Stomach (tissue), 9 donors: Measurements from ENCODE around the gene GGT7. TPM values are rescaled to one million over a fixed set of nuclear protein-coding genes. Genes with fewer than 3 reads are reported as not detected.
"Not testable (repeated sequence)": the region's sequence is repeated elsewhere in the genome, so short reads cannot be mapped to it uniquely, and the experiment has no call there.

ENCODE experiments used
- DNase-seq, 2 donors: peaks; one replicate each; pipeline versions ENCODE4 v3.0.0 to v3.0.0-alpha.2; 2013 to 2019
- H3K27ac ChIP-seq, 5 donors: fragments of 200-600 bp in 4 of 5; sonication (generic) in 4 of 5; one replicate each; pipeline ENCODE4 v1.5.1; 2013 to 2019; ENCODE audit warnings: mild to moderate bottlenecking in 1 of 5, moderate library complexity in 1 of 5
- H3K27me3 ChIP-seq, 3 donors: fragments of 200-600 bp; sonication (generic); one replicate each; pipeline ENCODE4 v1.5.1; 2017 to 2019; ENCODE audit warnings: mixed run types in 1 of 3
- H3K36me3 ChIP-seq, 4 donors: fragments of 200-600 bp; sonication (generic); 1 replicate in 3 of 4; 2 replicates in 1 of 4; pipeline ENCODE4 v1.5.1; 2016 to 2019
- H3K4me1 ChIP-seq, 4 donors: fragments of 200-600 bp; sonication (generic); one replicate each; pipeline ENCODE4 v1.5.1; 2016 to 2019
- H3K4me3 ChIP-seq, 4 donors: fragments of 200-600 bp; sonication (generic) in 3 of 4; one replicate each; pipeline ENCODE4 v1.5.1; 2016 to 2019; ENCODE audit warnings: mild to moderate bottlenecking in 1 of 4
- H3K9me3 ChIP-seq, 4 donors: fragments of 200-600 bp; sonication (generic); one replicate each; pipeline ENCODE4 v1.5.1; 2016 to 2019
- EP300 ChIP-seq: sonication (generic); formaldehyde crosslinking; IDR thresholded peaks from one replicate; pipeline ENCODE4 v1.6.1; 2017; ENCODE audit warnings: antibody characterized with exemption
- POLR2A ChIP-seq, 4 donors: fragments of 450-650 bp; IDR thresholded peaks; one replicate each; pipeline ENCODE4 v1.6.1; 2016; ENCODE audit warnings: antibody characterized with exemption in 4 of 4, control low read depth in 2 of 4, mild to moderate bottlenecking in 1 of 4, moderate library complexity in 1 of 4
- POLR2AphosphoS5 ChIP-seq, 3 donors: sonication (generic); formaldehyde crosslinking; IDR thresholded peaks; one replicate each; pipeline ENCODE4 v1.6.1; 2016; ENCODE audit warnings: antibody characterized with exemption in 3 of 3
- WGBS, 5 donors: extraction: QIAGEN DNeasy Blood & Tissue Kit in 3 of 5; methylation state at CpG; one replicate each; pipeline versions ENCODE4 v1.1.5 to v1.1.7; 2013 to 2018; 5-methylcytosine and 5-hydroxymethylcytosine counted together
- intact Hi-C: fragments of 100-400 bp; cut with DNase I; formaldehyde crosslinking; loops from one replicate; pipeline ENCODE4 v1.15.1; 2023; ENCODE audit warnings: low total_unique reads
- polyA plus RNA-seq, 3 donors: library from polyadenylated mRNA; stranded (reverse); fragments of 200-250 nt; gene quantifications; one replicate each; pipeline ENCODE4 v1.2.3, GENCODE V29; 2013
- total RNA-seq, 5 donors: library from RNA; depleted of rRNA; stranded (reverse); fragments of >200 nt; gene quantifications; one replicate each; pipeline versions ENCODE4 v1.1.0 to v1.2.3, GENCODE V29; 2014 to 2016
- TF ChIP-seq, protein P1 (sequence below), 7 experiments: fragments of 450-650 bp in 4 of 7; fragments of 200-600 bp in 3 of 7; sonication (generic) in 3 of 7; IDR thresholded peaks; one replicate each; pipeline ENCODE4 v1.5.1; 2016 to 2019; ENCODE audit warnings: antibody characterized with exemption in 7 of 7, control low read depth in 2 of 7, mild to moderate bottlenecking in 1 of 7
- donor health status: healthy with polysubstance abuse.
- donor health status: Bipolar disorder and iron deficiency.
- donor health status: healthy.

Gene GGT7
- total and polyA plus RNA-seq, 8 donors: 4.1 to 29.0 (median 15.9) TPM

DNA sequence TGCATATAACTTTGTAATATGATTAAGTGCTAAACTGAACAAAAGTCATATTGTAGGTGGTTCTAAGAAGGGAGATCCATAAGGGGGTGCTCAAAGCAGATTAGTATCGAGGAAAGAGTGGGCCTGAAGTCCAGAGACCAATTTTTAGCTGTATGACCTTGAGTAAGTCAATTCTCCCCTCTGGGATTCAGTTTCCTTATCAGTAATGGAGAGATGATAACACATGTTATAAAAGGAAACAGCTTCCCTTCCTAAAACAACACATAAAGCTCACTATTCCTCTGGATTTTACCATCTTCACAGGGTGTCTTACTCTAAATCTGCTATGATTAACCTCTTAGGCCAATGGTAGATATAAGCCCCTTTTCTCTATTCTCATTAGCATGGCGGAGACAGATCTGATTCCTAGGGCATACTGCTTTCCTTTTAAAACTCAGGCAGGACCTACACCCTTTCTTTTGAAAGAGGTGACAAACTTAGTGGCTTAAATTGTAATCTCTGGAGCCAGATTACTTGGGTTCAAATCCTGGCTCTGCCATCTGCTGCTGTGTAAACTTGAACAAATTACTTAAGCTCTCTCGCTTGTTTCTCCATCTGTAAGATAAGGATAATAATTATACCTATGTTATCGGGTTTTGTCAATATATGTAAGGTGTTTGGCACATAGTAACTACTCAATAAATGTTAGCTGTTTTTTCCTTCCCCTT lies 43.2 kb upstream of the GGT7 start:
- TF ChIP-seq EP300 (no peak), POLR2A (IDR thresholded peaks at IDR 0.05) (no peak), POLR2AphosphoS5 (IDR thresholded peaks at IDR 0.05) (no peak)
- TF ChIP-seq, protein P1, sequence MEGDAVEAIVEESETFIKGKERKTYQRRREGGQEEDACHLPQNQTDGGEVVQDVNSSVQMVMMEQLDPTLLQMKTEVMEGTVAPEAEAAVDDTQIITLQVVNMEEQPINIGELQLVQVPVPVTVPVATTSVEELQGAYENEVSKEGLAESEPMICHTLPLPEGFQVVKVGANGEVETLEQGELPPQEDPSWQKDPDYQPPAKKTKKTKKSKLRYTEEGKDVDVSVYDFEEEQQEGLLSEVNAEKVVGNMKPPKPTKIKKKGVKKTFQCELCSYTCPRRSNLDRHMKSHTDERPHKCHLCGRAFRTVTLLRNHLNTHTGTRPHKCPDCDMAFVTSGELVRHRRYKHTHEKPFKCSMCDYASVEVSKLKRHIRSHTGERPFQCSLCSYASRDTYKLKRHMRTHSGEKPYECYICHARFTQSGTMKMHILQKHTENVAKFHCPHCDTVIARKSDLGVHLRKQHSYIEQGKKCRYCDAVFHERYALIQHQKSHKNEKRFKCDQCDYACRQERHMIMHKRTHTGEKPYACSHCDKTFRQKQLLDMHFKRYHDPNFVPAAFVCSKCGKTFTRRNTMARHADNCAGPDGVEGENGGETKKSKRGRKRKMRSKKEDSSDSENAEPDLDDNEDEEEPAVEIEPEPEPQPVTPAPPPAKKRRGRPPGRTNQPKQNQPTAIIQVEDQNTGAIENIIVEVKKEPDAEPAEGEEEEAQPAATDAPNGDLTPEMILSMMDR (IDR thresholded peaks at IDR 0.05): no peak
- WGBS, 5 donors: 40 to 55% (median 52%) methylated on average over 4 of the region's 4 CpGs
- intact Hi-C loops: no loop called here

GRCh38 chr20:34915131-34915530 lies 42.5 kb upstream of the GGT7 start:
- TF ChIP-seq EP300 (no peak), POLR2A (IDR thresholded peaks at IDR 0.05) (no peak), POLR2AphosphoS5 (IDR thresholded peaks at IDR 0.05) (no peak)
- TF ChIP-seq, protein P1 (IDR thresholded peaks at IDR 0.05): no peak
- peaks cover 0 to 37% (median 25%) of the 10 kb centered on the region in 4 donors for H3K4me1 ChIP-seq
- H3K4me3 ChIP-seq: no peak overlapping the region
- intact Hi-C loops: no loop called here
- H3K27me3 ChIP-seq: no peaks in the 10 kb centered on the region
- WGBS, 5 donors: 57 to 76% (median 59%) methylated on average over 4 of the region's 4 CpGs
- DNase-seq: no peak
- H3K9me3 ChIP-seq: no peaks in the 10 kb centered on the region
- peaks cover 11 to 29% (median 24%) of the 10 kb centered on the region in 4 donors for H3K36me3 ChIP-seq
- peak overlapping the region; percentile 42 to 77 (median 60) for H3K27ac ChIP-seq

More for the DNA sequence above, 43.2 kb upstream of the GGT7 start:
- Histone ChIP-seq H3K9me3 (no peaks in the 10 kb centered on the region), H3K4me1 (peaks cover 0 to 37% (median 25%) of the 10 kb centered on the region in 4 donors), H3K27ac (peak overlapping the region in 4 of 5 donors; percentile 42 to 77 (median 63)), H3K4me3 (no peak overlapping the region), H3K36me3 (peaks cover 11 to 37% (median 32%) of the 10 kb centered on the region in 4 donors), H3K27me3 (no peaks in the 10 kb centered on the region)
- no peak for DNase-seq

GRCh38 chr20:34907616-34908469 lies 35.2 kb upstream of the GGT7 start:
- no peaks in the 10 kb centered on the region for H3K27me3 ChIP-seq
- WGBS, 5 donors: 20 to 27% (median 23%) methylated on average over 7 of the region's 7 CpGs
- TF ChIP-seq POLR2AphosphoS5 (IDR thresholded peaks at IDR 0.05) (peak in 2 of 3 donors; percentile 47 to 83), EP300 (no peak)
- peak overlapping the region; percentile 10 to 81 (median 74) for H3K27ac ChIP-seq
- H3K9me3 ChIP-seq: no peaks in the 10 kb centered on the region
- H3K36me3 ChIP-seq: no peaks in the 10 kb centered on the region
- DNase-seq: peak; percentile 63 to 76
- H3K4me1 ChIP-seq: peaks cover 26 to 57% (median 47%) of the 10 kb centered on the region in 4 donors
- intact Hi-C loops: no loop called here
- H3K4me3 ChIP-seq: no peak overlapping the region

DNA sequence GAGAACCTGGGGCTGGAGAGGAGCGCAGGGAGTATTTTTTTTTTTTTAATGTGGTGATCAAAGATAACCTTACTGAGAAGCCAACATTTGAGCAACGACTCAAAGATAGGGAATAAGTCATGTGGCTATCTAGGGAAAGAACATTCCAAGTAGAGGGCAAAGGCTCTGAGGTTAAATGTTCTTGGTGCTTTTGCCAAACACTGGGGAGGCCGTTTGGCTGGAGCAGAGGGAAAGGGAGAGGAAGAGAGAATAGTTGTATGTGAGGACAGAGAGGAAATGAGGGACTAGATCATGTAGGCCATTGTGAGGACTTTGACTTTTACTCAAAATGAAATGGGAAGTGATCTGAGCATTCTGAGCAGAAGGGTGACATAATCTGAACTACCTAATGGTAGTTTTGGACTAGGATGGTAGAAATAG lies 31.6 kb upstream of the GGT7 start:
- H3K36me3 ChIP-seq: no peaks in the 10 kb centered on the region
- no peak overlapping the region for H3K4me3 ChIP-seq
- peak; percentile 28 to 41 for DNase-seq
- TF ChIP-seq, protein P1 (IDR thresholded peaks at IDR 0.05): no peak
- TF ChIP-seq POLR2AphosphoS5 (IDR thresholded peaks at IDR 0.05) (peak in 2 of 3 donors; percentile 55 to 56), EP300 (no peak), POLR2A (IDR thresholded peaks at IDR 0.05) (no peak)
- H3K9me3 ChIP-seq: no peaks in the 10 kb centered on the region
- 19 to 39% (median 22%) methylated on average over 3 of the region's 3 CpGs for WGBS, 5 donors
- no peaks in the 10 kb centered on the region for H3K27me3 ChIP-seq
- peak overlapping the region in 4 of 5 donors; percentile 32 to 54 (median 45) for H3K27ac ChIP-seq
- intact Hi-C loops: no loop called here
- peaks cover 26 to 62% (median 47%) of the 10 kb centered on the region in 4 donors for H3K4me1 ChIP-seq

DNA sequence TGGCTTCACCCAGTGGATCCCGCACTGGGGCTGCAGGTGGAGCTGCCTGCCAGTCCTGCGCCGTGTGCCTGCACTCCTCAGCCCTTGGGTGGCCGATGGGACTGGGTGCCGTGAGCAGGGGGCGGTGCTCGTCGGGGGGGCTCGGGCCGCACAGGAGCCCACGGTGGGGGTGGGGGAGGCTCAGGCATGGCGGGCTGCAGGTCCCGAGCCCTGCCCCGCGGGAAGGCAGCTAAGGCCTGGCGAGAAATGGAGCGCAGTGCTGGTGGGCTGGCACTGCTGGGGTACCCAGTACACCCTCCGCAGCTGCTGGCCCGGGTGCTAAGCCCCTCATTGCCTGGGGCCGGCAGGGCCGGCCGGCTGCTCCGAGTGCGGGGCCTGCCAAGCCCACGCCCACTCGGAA lies 26.1 kb upstream of the GGT7 start:
- H3K36me3 ChIP-seq, intact Hi-C loops, H3K9me3 ChIP-seq, H3K27ac ChIP-seq, H3K4me3 ChIP-seq, DNase-seq, H3K27me3 ChIP-seq: not testable (repeated sequence)
- 92 to 96% (median 94%) methylated on average over 15 to 26 of the region's 26 CpGs; no CpG with 5 or more reads in 1 of the 5 donors for WGBS, 5 donors
- H3K4me1 ChIP-seq: peaks cover 9 to 39% (median 24%) of the 10 kb centered on the region in 4 donors

- H3K27ac ChIP-seq, H3K27me3 ChIP-seq, H3K36me3 ChIP-seq, DNase-seq, intact Hi-C loops, H3K9me3 ChIP-seq, H3K4me3 ChIP-seq: not testable (repeated sequence)
- WGBS, 5 donors: 22 to 77% (median 32%) methylated on average over 2 to 3 of the region's 3 CpGs
- H3K4me1 ChIP-seq: peaks cover 9 to 35% (median 21%) of the 10 kb centered on the region in 4 donors
These were observed 25.5 kb upstream of the GGT7 start for GRCh38 chr20:34898129-34898528.
